B cell (primary cell): ENCODE results near the gene NRL. TPM values are rescaled to one million over a fixed set of nuclear protein-coding genes. Genes with fewer than 3 reads are reported as not detected.

ENCODE experiments used
- ATAC-seq: fragments of 200-7000 bp; cut with Tn5 transposase; one replicate; pipeline ENCODE4 v1.10.0; 2021; ENCODE audit warnings: low read depth, mild to moderate bottlenecking, moderate number of reproducible peaks, moderate library complexity
- CTCF ChIA-PET: fragments of 350-600 bp; sonication (Branson Sonifier 250); formaldehyde crosslinking; loops from one replicate; lab custom pipeline; 2021; ENCODE audit warnings: antibody characterized with exemption, inconsistent platforms; lab: Charles Lee
- POLR2A ChIA-PET: fragments of 350-600 bp; sonication (Branson Sonifier 250); formaldehyde crosslinking; loops from one replicate; lab custom pipeline; 2021; ENCODE audit warnings: antibody characterized with exemption; lab: Charles Lee
- DNase-seq: peaks from one replicate; pipeline ENCODE4 v3.0.0; 2013
- H2AFZ ChIP-seq: 2 replicates; pipeline ENCODE4 v1.6.1; 2012; ENCODE audit warnings: mild to moderate bottlenecking, low read depth, low read length; ENCODE audit not compliant: insufficient read depth, poor library complexity, severe bottlenecking
- H3K27ac ChIP-seq, 2 donors: 1 replicate in 1 of 2; 2 replicates in 1 of 2; pipeline ENCODE4 v1.5.1; 2012 to 2013; ENCODE audit warnings: low read length in 2 of 2, mild to moderate bottlenecking in 2 of 2, moderate library complexity in 1 of 2
- H3K27me3 ChIP-seq, 4 experiments: fragments of 200-600 bp in 1 of 4; sonication (generic) in 1 of 4; replicated peaks in 1 of 4; 1 replicate in 2 of 4; 2 replicates in 2 of 4; pipeline versions ENCODE4 v1.6.1 to v1.7.0; 2013 to 2016; ENCODE audit warnings: low read length in 3 of 4, mild to moderate bottlenecking in 2 of 4, mixed read lengths in 1 of 4, moderate library complexity in 1 of 4; ENCODE audit not compliant: insufficient read depth in 4 of 4, control insufficient read depth in 3 of 4; ENCODE audit errors: control extremely low read depth in 1 of 4
- H3K36me3 ChIP-seq, 2 experiments: replicated peaks in 1 of 2; 1 replicate in 1 of 2; 2 replicates in 1 of 2; pipeline versions ENCODE4 v1.6.1 to v1.7.1; 2013; ENCODE audit warnings: low read length in 1 of 2; ENCODE audit not compliant: insufficient read depth in 2 of 2, control insufficient read depth in 1 of 2; ENCODE audit errors: control extremely low read depth in 1 of 2, extremely low read depth in 1 of 2
- H3K4me1 ChIP-seq, 2 donors: fragments of 200-600 bp in 1 of 2; sonication (generic) in 1 of 2; 1 replicate in 1 of 2; 2 replicates in 1 of 2; pipeline versions ENCODE4 v1.5.1 to v1.6.1; 2013 to 2017; ENCODE audit warnings: low read length in 2 of 2; ENCODE audit not compliant: control insufficient read depth in 2 of 2, insufficient read depth in 2 of 2
- H3K4me2 ChIP-seq: replicated peaks from 2 replicates; pipeline ENCODE3; 2012; ENCODE audit warnings: mild to moderate bottlenecking, low read depth, low read length; ENCODE audit not compliant: poor library complexity, severe bottlenecking
- H3K4me3 ChIP-seq, 5 experiments: fragments of 200-600 bp in 1 of 5; sonication (generic) in 1 of 5; 1 replicate in 3 of 5; 2 replicates in 2 of 5; pipeline versions ENCODE4 v1.5.1 to v1.7.0; 2011 to 2016; ENCODE audit warnings: low read length in 4 of 5, mild to moderate bottlenecking in 4 of 5, low read depth in 2 of 5, control low read depth in 1 of 5, moderate library complexity in 1 of 5; ENCODE audit not compliant: insufficient read depth in 1 of 5; ENCODE audit errors: control extremely low read depth in 1 of 5, extremely low read depth in 1 of 5
- H3K79me2 ChIP-seq: fragments of 200-600 bp; sonication (generic); one replicate; pipeline ENCODE4 v1.6.0; 2016; ENCODE audit warnings: low read length; ENCODE audit not compliant: control insufficient read depth, insufficient read depth
- H3K9ac ChIP-seq: fragments of 200-600 bp; sonication (generic); 2 replicates; pipeline ENCODE4 v1.6.1; 2017; ENCODE audit warnings: mild to moderate bottlenecking, low read length, moderate library complexity
- H3K9me3 ChIP-seq, 3 donors: one replicate each; pipeline versions ENCODE4 v1.6.1 to v1.7.1; 2013; ENCODE audit warnings: low read length in 2 of 3; ENCODE audit not compliant: control insufficient read depth in 2 of 3, insufficient read depth in 1 of 3; ENCODE audit errors: control extremely low read depth in 1 of 3
- H4K20me1 ChIP-seq: 2 replicates; pipeline ENCODE4 v1.6.0; 2012; ENCODE audit warnings: mild to moderate bottlenecking, low read length; ENCODE audit not compliant: insufficient read depth, control insufficient read depth, poor library complexity, severe bottlenecking
- H3K27ac Mint-ChIP-seq: one replicate; pipeline ENCODE4 v1.8.0; 2021; ENCODE audit warnings: mixed read lengths
- H3K27me3 Mint-ChIP-seq: one replicate; pipeline ENCODE4 v1.8.0; 2021; ENCODE audit warnings: mixed read lengths
- H3K4me1 Mint-ChIP-seq: one replicate; pipeline ENCODE4 v1.8.0; 2021; ENCODE audit warnings: mixed read lengths
- H3K4me3 Mint-ChIP-seq: one replicate; pipeline ENCODE4 v1.8.0; 2021; ENCODE audit warnings: mixed read lengths
- H3K9me3 Mint-ChIP-seq: one replicate; pipeline ENCODE4 v1.8.0; 2022; ENCODE audit warnings: mixed read lengths; ENCODE audit not compliant: insufficient read depth
- CTCF ChIP-seq: fragments of 200-600 bp; IDR thresholded peaks from one replicate; pipeline ENCODE4 v1.8.0; 2022; ENCODE audit warnings: antibody characterized with exemption, mild to moderate bottlenecking
- EZH2 ChIP-seq: IDR thresholded peaks from 2 replicates; pipeline ENCODE4 v1.6.1; 2012; ENCODE audit warnings: borderline replicate concordance, low read depth, mild to moderate bottlenecking, moderate library complexity, low read length; ENCODE audit not compliant: insufficient read depth, poor library complexity, severe bottlenecking
- WGBS: methylation state at CpG from one replicate; pipeline ENCODE4 v1.1.5; 2013; ENCODE audit warnings: missing lambda C conversion rate; ENCODE audit not compliant: insufficient coverage; 5-methylcytosine and 5-hydroxymethylcytosine counted together
- intact Hi-C: fragments of 100-400 bp; cut with micrococcal nuclease; formaldehyde crosslinking; loops from one replicate; pipeline ENCODE4 v1.10.0; 2022
- polyA plus RNA-seq: library from polyadenylated mRNA; depleted of rRNA; stranded (reverse); fragments of >200 nt; gene quantifications from 2 replicates; pipeline ENCODE4 v1.2.3, GENCODE V29; 2012
- total RNA-seq, 2 donors: library from RNA; stranded (reverse); fragments of 120-200 nt in 1 of 2; gene quantifications; 1 replicate in 1 of 2; 2 replicates in 1 of 2; pipeline versions ENCODE4 v1.2.3 to v1.2.4, GENCODE V29; 2013 to 2022

NRL gene
- total and polyA plus RNA-seq, 2 donors (not counting 1 experiment from before 2014, with no cell fraction given): 7.0 to 8.8 TPM

GRCh38 chr14:24141097-24141880, 26.5 kb upstream of the NRL start, which contains the start of gene EMC9:
TSS of gene EMC9 (minus strand) at chr14:24141591. CDS start at chr14:24141304, 287 bp downstream.
- Histone ChIP-seq H3K27me3 (no peaks in the 10 kb centered on the region), H3K9me3 (no peaks in the 10 kb centered on the region), H3K9ac (peak within 1 kb of the TSS; percentile 72), H3K27ac (peak within 1 kb of the TSS; percentile 63 to 80), H3K4me1 (peaks cover 33 to 50% of the 10 kb centered on the region in 2 donors), H2AFZ (peak within 1 kb of the TSS; percentile 82), H3K4me2 (peak within 1 kb of the TSS; percentile 87), H3K36me3 (peaks cover 0 to 54% of the 10 kb centered on the region in 2 experiments), H3K79me2 (peaks cover 76% of the 10 kb centered on the region), H3K4me3 (peak within 1 kb of the TSS; percentile 67 to 93 (median 82)), H4K20me1 (peaks cover 24% of the 10 kb centered on the region)
- Mint-ChIP-seq H3K27ac (peak within 1 kb of the TSS; percentile 95), H3K4me1 (peaks cover 64% of the 10 kb centered on the region), H3K27me3 (no peaks in the 10 kb centered on the region), H3K4me3 (peak within 1 kb of the TSS; percentile 96), H3K9me3 (no peaks in the 10 kb centered on the region)
- peak; percentile 37 for TF ChIP-seq CTCF
- TF ChIP-seq EZH2: no peak
- ATAC-seq (peak; percentile 89), DNase-seq (peak; percentile 99)
- intact Hi-C loops: loop anchor here (1.0 to 10.0 kb wide), 8 partner anchors 20 to 1046 kb away; partner anchors contain the start of genes ACIN1, C14orf119, CHMP4A and DCAF11
- WGBS: 1% methylated on average over 65 of the region's 65 CpGs
- ChIA-PET POLR2A (interaction anchor here (0.8 to 1.7 kb wide), 7 partner anchors 20 to 130 kb away, joined by 3 to 30 read pairs (median 5); partner anchors contain the start of genes CHMP4A, DCAF11, IRF9 and NRL), CTCF (interaction anchor here (0.7 to 2.2 kb wide), 10 partner anchors 11 to 192 kb away, joined by 3 to 16 read pairs (median 4); partner anchors contain the start of genes DCAF11, IRF9 and NRL)
